HAP-1 (cell line): ENCODE data around the gene ATP13A3.
"Not testable (repeated sequence)": the region's sequence is repeated elsewhere in the genome, so short reads cannot be mapped to it uniquely, and the experiment has no call there.

Source experiments
- DNase-seq, 2 experiments: peaks; one replicate each; pipeline ENCODE4 v3.0.0-alpha.2; 2016 to 2020; ENCODE audit warnings: low spot score in 2 of 2
- H3K27me3 ChIP-seq: fragments of 250-450 bp; sonication (Bioruptor Pico); 2 replicates; pipeline ENCODE4 v1.5.1; 2020; ENCODE audit warnings: low read depth, mild to moderate bottlenecking, moderate library complexity
- H3K36me3 ChIP-seq: fragments of 250-450 bp; sonication (Bioruptor Pico); replicated peaks from 2 replicates; pipeline ENCODE4 v1.5.1; 2020; ENCODE audit warnings: mild to moderate bottlenecking
- H3K4me1 ChIP-seq: fragments of 250-450 bp; sonication (Bioruptor Pico); 2 replicates; pipeline ENCODE4 v1.5.1; 2020; ENCODE audit warnings: mild to moderate bottlenecking
- H3K4me3 ChIP-seq: fragments of 250-450 bp; sonication (Bioruptor Pico); 2 replicates; pipeline ENCODE4 v1.5.1; 2020; ENCODE audit warnings: mild to moderate bottlenecking, moderate library complexity
- H3K9me3 ChIP-seq: fragments of 250-450 bp; sonication (Bioruptor Pico); 2 replicates; pipeline ENCODE4 v1.5.1; 2020; ENCODE audit warnings: mild to moderate bottlenecking, moderate library complexity
- in situ Hi-C: fragments of 300-500 bp; cut with MboI; formaldehyde crosslinking; loops from 3 replicates; pipeline ENCODE4 v1.14.3; 2020; ENCODE audit warnings: low sequenced_read_pairs, inconsistent platforms, mixed read lengths

The ATP13A3 gene

DNA sequence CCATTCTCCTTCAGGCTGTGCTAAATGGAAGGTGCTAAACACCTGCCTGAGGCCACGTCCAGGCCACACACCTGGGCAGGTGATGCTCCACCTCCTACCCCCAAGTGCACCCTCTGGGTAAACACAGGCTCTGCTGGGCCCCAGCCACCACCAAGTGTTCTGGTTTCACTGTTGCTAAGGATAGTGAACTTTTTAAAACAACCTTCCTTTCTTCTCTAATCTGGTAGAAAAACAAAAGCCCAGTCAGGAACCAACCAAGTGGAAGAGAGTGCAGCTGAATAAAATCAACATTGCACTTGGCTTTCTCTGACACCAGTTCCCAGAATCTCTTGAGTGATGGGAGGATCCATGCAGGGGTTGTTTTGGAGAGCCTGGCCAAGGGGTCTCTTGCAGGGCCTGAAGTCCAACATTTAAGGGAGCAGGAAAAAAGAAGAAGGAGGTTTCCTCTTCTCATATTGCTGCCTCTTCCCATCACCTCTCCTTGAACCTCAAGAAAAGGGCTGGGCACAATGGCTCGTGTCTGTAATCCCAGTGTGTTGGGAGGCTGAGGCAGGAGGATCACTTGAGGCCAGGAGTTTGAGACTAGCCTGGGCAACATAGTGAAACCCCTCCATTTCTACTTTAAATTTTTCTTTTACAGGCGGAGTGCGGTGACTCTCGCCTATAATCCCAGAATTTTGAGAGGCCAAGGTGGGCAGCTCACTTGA, 26.2 kb upstream of the ATP13A3 start:
- H3K4me3 ChIP-seq, result no peak overlapping the region
- H3K36me3 ChIP-seq, result no peaks in the 10 kb centered on the region
- peaks cover 4% of the 10 kb centered on the region; the same call in 1 of the 2 replicates for H3K4me1 ChIP-seq
- no peaks in the 10 kb centered on the region for H3K9me3 ChIP-seq
- in situ Hi-C loops, result no loop called here
- no peaks in the 10 kb centered on the region for H3K27me3 ChIP-seq
- no peak for DNase-seq

GRCh38 chr3:194508491-194509453, 22.0 kb upstream of the ATP13A3 start:
- peaks cover 4% of the 10 kb centered on the region; the same call in 1 of the 2 replicates for H3K4me1 ChIP-seq

DNA sequence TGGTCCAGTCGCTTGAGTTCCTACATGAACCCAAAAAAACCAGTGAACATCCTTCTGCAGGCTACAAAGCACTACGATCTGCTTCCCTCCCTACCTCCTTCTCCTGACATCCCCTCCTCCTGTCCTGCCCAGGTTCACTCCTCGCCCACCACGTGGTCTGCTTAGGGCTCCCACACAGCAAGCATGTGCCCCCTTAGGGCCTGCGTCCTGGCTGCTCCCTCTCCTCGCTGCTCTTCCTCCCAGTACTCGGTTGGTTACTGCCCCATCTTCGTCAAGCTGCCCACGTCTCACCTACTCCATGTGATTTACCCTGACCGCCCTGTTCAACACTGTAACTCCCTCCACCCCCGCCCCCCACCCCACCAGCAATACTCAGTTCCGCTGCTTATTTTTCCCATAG, 20.8 kb upstream of the ATP13A3 start:
- no peak for DNase-seq
- no peaks in the 10 kb centered on the region for H3K36me3 ChIP-seq
- H3K27me3 ChIP-seq, result no peaks in the 10 kb centered on the region
- peaks cover 4% of the 10 kb centered on the region; the same call in 1 of the 2 replicates for H3K4me1 ChIP-seq
- H3K9me3 ChIP-seq, result no peaks in the 10 kb centered on the region
- in situ Hi-C loops, result no loop called here
- no peak overlapping the region for H3K4me3 ChIP-seq

More at GRCh38 chr3:194508491-194509453, 22.0 kb upstream of the ATP13A3 start:
- Histone ChIP-seq H3K9me3 (no peaks in the 10 kb centered on the region), H3K4me3 (no peak overlapping the region), H3K36me3 (no peaks in the 10 kb centered on the region), H3K27me3 (no peaks in the 10 kb centered on the region)
- in situ Hi-C loops, result no loop called here
- peak in 1 of 2 experiments; percentile 32 for DNase-seq

DNA sequence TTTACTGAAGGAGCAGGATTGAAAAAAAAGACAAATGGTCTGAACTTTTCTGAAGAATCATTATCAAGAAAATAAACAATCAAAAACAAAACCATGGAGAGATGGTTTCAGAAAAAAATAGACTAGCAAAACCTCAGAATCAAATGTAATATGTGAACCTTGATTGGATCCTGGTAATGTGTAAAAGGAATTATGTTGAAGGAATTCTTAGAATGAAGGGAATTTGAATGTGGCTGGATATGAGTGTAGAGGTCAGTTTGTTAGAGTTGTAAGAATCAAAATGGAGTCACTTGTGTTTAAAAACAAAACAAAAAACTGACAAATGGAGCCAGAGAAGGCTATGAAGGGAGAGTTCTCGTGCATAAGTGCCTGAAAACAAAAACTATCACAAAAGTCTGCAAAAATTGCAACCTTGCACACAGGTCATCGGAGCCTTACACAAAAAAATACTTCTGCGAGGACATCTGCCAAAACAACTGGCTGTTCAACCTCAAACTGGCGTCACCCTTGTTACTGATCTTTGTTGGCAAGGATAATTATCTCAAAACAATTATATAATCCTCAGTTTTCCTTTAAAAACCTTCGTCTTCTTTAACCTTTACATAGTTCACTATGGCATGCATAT, 19.1 kb upstream of the ATP13A3 start:
- Histone ChIP-seq H3K27me3 (no peaks in the 10 kb centered on the region), H3K9me3 (no peaks in the 10 kb centered on the region), H3K36me3 (no peaks in the 10 kb centered on the region), H3K4me3 (no peak overlapping the region), H3K4me1 (peaks cover 4% of the 10 kb centered on the region; the same call in 1 of the 2 replicates)
- DNase-seq, result no peak
- in situ Hi-C loops, result no loop called here

GRCh38 chr3:194504861-194505260, 18.1 kb upstream of the ATP13A3 start:
- H3K4me3 ChIP-seq, result no peak overlapping the region
- DNase-seq, result no peak
- in situ Hi-C loops, result no loop called here
- H3K27me3 ChIP-seq, result no peaks in the 10 kb centered on the region
- H3K36me3 ChIP-seq, result no peaks in the 10 kb centered on the region
- no peaks in the 10 kb centered on the region for H3K9me3 ChIP-seq
- peaks cover 4% of the 10 kb centered on the region; the same call in 1 of the 2 replicates for H3K4me1 ChIP-seq

GRCh38 chr3:194504146-194504545, 17.3 kb upstream of the ATP13A3 start:
- in situ Hi-C loops, result no loop called here
- no peaks in the 10 kb centered on the region for H3K9me3 ChIP-seq
- DNase-seq, result no peak
- H3K27me3 ChIP-seq, result no peaks in the 10 kb centered on the region
- H3K4me3 ChIP-seq, result no peak overlapping the region
- peaks cover 4% of the 10 kb centered on the region; the same call in 1 of the 2 replicates for H3K4me1 ChIP-seq
- no peaks in the 10 kb centered on the region for H3K36me3 ChIP-seq

DNA sequence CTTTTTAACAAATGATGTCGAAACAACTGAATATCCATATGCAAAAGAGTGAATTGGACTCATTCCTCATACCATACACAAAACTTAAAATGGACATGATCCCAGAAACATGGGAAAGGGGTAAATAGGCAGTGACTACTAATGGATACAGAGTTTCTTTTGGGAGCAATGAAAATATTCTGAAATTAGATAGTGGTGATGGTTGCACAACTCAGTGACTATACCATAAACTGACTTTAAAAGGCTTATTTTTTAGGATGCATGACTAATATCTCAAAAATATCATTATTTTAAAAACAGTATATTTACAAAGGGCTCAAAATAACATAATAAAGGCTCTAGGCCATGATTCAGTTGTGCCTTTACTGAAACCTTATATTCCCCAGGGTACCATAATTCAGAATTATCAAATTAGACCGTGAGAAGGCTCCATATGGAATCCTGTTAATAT, 16.3 kb upstream of the ATP13A3 start:
- H3K27me3 ChIP-seq, result no peaks in the 10 kb centered on the region
- H3K36me3 ChIP-seq, result no peaks in the 10 kb centered on the region
- H3K4me3 ChIP-seq, result no peak overlapping the region
- no peaks in the 10 kb centered on the region; the same call in 1 of the 2 replicates for H3K4me1 ChIP-seq
- no peaks in the 10 kb centered on the region for H3K9me3 ChIP-seq
- in situ Hi-C loops, result no loop called here
- no peak for DNase-seq

- Histone ChIP-seq H3K27me3 (no peaks in the 10 kb centered on the region), H3K9me3 (no peaks in the 10 kb centered on the region), H3K4me1 (no peaks in the 10 kb centered on the region), H3K36me3 (no peaks in the 10 kb centered on the region), H3K4me3 (no peak overlapping the region)
- in situ Hi-C loops, result no loop called here
- no peak for DNase-seq
Observed at GRCh38 chr3:194500198-194500597, 13.4 kb upstream of the ATP13A3 start.

- H3K9me3 ChIP-seq, H3K27me3 ChIP-seq, H3K36me3 ChIP-seq, H3K4me1 ChIP-seq, DNase-seq, H3K4me3 ChIP-seq, in situ Hi-C loops: not testable (repeated sequence)
Observed at GRCh38 chr3:194499516-194499915, 12.7 kb upstream of the ATP13A3 start.

GRCh38 chr3:194497799-194498575, 11.2 kb upstream of the ATP13A3 start:
- H3K36me3 ChIP-seq, result no peaks in the 10 kb centered on the region
- no peak for DNase-seq
- H3K4me3 ChIP-seq, result no peak overlapping the region
- H3K27me3 ChIP-seq, result no peaks in the 10 kb centered on the region
- H3K4me1 ChIP-seq, result no peaks in the 10 kb centered on the region
- in situ Hi-C loops, result no loop called here
- no peaks in the 10 kb centered on the region for H3K9me3 ChIP-seq

DNA sequence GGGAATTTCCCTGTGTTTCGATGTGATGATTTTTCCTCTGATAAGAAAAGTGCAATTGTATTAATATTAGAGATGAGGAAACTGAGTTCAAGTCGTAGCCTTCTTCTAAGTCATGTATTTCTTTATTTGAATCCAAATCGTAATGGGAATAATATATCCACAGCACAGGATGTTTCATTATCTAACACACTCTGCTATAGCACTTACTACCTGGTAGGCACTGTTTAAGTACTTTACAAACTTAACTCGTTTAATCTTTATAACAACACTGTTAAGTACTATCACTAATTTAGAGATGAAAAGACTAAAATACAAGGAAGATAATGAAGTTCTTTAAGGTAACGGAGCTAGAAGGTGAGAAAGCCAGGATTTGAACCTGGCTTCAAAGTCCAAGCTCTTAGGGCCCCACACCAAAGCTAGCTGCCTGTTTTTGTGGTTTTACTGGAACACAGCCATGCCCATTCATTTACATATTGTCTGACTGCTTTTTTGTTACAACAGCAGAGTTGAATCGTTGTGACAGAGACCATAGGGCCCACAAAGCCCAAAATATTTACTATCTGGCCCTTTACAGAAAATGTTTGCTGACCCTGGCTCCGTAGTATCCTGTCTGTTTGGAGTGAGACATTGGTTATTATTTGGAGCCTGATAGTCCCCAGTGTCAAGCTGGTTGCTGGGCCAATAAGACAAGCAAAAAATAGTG, 9.6 kb upstream of the ATP13A3 start:
- H3K9me3 ChIP-seq, result no peaks in the 10 kb centered on the region
- in situ Hi-C loops, result no loop called here
- no peaks in the 10 kb centered on the region for H3K4me1 ChIP-seq
- H3K27me3 ChIP-seq, result no peaks in the 10 kb centered on the region
- no peak overlapping the region for H3K4me3 ChIP-seq
- DNase-seq, result no peak
- no peaks in the 10 kb centered on the region for H3K36me3 ChIP-seq

DNA sequence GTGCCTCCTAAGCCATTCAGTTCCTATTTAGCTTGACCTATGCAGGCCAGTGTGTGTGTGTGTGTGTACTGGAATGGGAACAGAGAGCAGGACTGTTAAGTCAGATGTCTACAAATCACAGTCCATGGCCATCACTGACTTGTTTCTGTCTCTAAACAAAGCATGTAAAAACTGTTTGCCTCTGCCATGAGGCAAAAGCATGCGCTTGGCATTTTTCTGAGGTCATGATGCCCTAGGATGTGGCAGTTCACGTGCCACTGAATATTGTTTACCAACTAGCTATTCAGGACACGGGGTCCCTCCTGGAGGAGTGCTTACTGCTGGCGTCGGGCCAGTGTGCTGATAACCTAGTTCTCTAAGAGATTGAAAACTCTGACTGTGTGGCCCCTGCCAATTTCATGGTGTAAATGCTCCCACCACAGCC, 8.2 kb upstream of the ATP13A3 start:
- DNase-seq, result no peak
- Histone ChIP-seq H3K9me3 (no peaks in the 10 kb centered on the region), H3K27me3 (no peaks in the 10 kb centered on the region), H3K4me1 (no peaks in the 10 kb centered on the region), H3K36me3 (no peaks in the 10 kb centered on the region), H3K4me3 (no peak overlapping the region)
- in situ Hi-C loops, result no loop called here
